ENCODE measurements around the gene CUL1.
"Not testable (repeated sequence)": the region's sequence is repeated elsewhere in the genome, so short reads cannot be mapped to it uniquely, and the experiment has no call there.

CUL1 gene

GRCh38 chr7:148695953-148696352 is 2.8 kb upstream of the CUL1 start:
- DNase-seq = no peak
- in situ Hi-C loops (cut with MboI; ENCODE audit: low pct_unique_long_range_greater_than_20kb, low sequenced_read_pairs) = no loop called here

GRCh38 chr7:148696787-148697186 is 1.9 kb upstream of the CUL1 start:
- no peak for DNase-seq
- in situ Hi-C loops (cut with MboI; ENCODE audit: low pct_unique_long_range_greater_than_20kb, low sequenced_read_pairs) = no loop called here

- in situ Hi-C loops (cut with MboI; ENCODE audit: low pct_unique_long_range_greater_than_20kb, low sequenced_read_pairs) = no loop called here
- DNase-seq = peak; percentile 71
Measured at GRCh38 chr7:148697256-148698006, 1.3 kb upstream of the CUL1 start.

GRCh38 chr7:148698007-148698396 is 701 bp upstream of the CUL1 start:
- in situ Hi-C loops (cut with MboI; ENCODE audit: low pct_unique_long_range_greater_than_20kb, low sequenced_read_pairs) = no loop called here
- no peak for DNase-seq

- in situ Hi-C loops (cut with MboI; ENCODE audit: low pct_unique_long_range_greater_than_20kb, low sequenced_read_pairs) = no loop called here
- DNase-seq = peak; percentile 56
Measured at GRCh38 chr7:148699024-148699781, 500 bp downstream of the CUL1 start.

GRCh38 chr7:148699782-148700629 is 1.3 kb downstream of the CUL1 start:
- peak; percentile 71 for DNase-seq
- in situ Hi-C loops (cut with MboI; ENCODE audit: low pct_unique_long_range_greater_than_20kb, low sequenced_read_pairs) = no loop called here

GRCh38 chr7:148700661-148701064 is 2.0 kb downstream of the CUL1 start:
- DNase-seq = peak; percentile 44
- in situ Hi-C loops (cut with MboI; ENCODE audit: low pct_unique_long_range_greater_than_20kb, low sequenced_read_pairs) = no loop called here

- in situ Hi-C loops (cut with MboI; ENCODE audit: low pct_unique_long_range_greater_than_20kb, low sequenced_read_pairs) = no loop called here
- DNase-seq = peak; percentile 37
Measured at GRCh38 chr7:148701414-148701813, 2.7 kb downstream of the CUL1 start.

- in situ Hi-C loops (cut with MboI; ENCODE audit: low pct_unique_long_range_greater_than_20kb, low sequenced_read_pairs) = no loop called here
- DNase-seq = no peak
Measured at GRCh38 chr7:148702876-148703670, 4.4 kb downstream of the CUL1 start.

GRCh38 chr7:148703671-148703962 is 4.9 kb downstream of the CUL1 start:
- in situ Hi-C loops (cut with MboI; ENCODE audit: low pct_unique_long_range_greater_than_20kb, low sequenced_read_pairs); DNase-seq: not testable (repeated sequence)

- in situ Hi-C loops (cut with MboI; ENCODE audit: low pct_unique_long_range_greater_than_20kb, low sequenced_read_pairs) = no loop called here
- no peak for DNase-seq
Measured at GRCh38 chr7:148704189-148704588, 5.5 kb downstream of the CUL1 start.

GRCh38 chr7:148704970-148705369 is 6.3 kb downstream of the CUL1 start:
- in situ Hi-C loops (cut with MboI; ENCODE audit: low pct_unique_long_range_greater_than_20kb, low sequenced_read_pairs) = no loop called here
- no peak for DNase-seq

GRCh38 chr7:148706368-148706767 is 7.7 kb downstream of the CUL1 start:
- no peak for DNase-seq
- in situ Hi-C loops (cut with MboI; ENCODE audit: low pct_unique_long_range_greater_than_20kb, low sequenced_read_pairs) = no loop called here

- in situ Hi-C loops (cut with MboI; ENCODE audit: low pct_unique_long_range_greater_than_20kb, low sequenced_read_pairs) = no loop called here
- DNase-seq = peak; percentile 59
Measured at GRCh38 chr7:148708026-148708885, 9.6 kb downstream of the CUL1 start.

- in situ Hi-C loops (cut with MboI; ENCODE audit: low pct_unique_long_range_greater_than_20kb, low sequenced_read_pairs) = no loop called here
- no peak for DNase-seq
Measured at GRCh38 chr7:148709014-148709413, 10.3 kb downstream of the CUL1 start.

GRCh38 chr7:148710426-148710825 is 11.7 kb downstream of the CUL1 start:
- in situ Hi-C loops (cut with MboI; ENCODE audit: low pct_unique_long_range_greater_than_20kb, low sequenced_read_pairs); DNase-seq: not testable (repeated sequence)

GRCh38 chr7:148711191-148712102 is 12.7 kb downstream of the CUL1 start:
- in situ Hi-C loops (cut with MboI; ENCODE audit: low pct_unique_long_range_greater_than_20kb, low sequenced_read_pairs) = no loop called here
- no peak for DNase-seq
